ENCODE results near the gene MRPL11. TPM values are rescaled to one million over a fixed set of nuclear protein-coding genes. Genes with fewer than 3 reads are reported as not detected.
A peak's percentile ranks its signal among the peaks of the same experiment; 100 is the strongest.

The MRPL11 gene
- total and polyA plus RNA-seq, 10 of the 15 experiments (the other 5 are each of a cell fraction or from before 2014, with no cell fraction given): 43.5 to 248 (median 109) TPM

- TF ChIP-seq YBX1 (IDR thresholded peaks at IDR 0.05) (no peak), PAX5 (IDR thresholded peaks at IDR 0.05; ENCODE audit: borderline replicate concordance, low read depth, low read length) (no peak), ZNF274 (IDR thresholded peaks at IDR 0.05; ENCODE audit: insufficient read depth, insufficient read length) (no peak), E2F8 (IDR thresholded peaks at IDR 0.05; ENCODE audit: low read depth, partially characterized antibody) (no peak), ZNF687 (IDR thresholded peaks at IDR 0.05) (no peak), IRF4 (IDR thresholded peaks at IDR 0.05; ENCODE audit: low read depth, low read length) (no peak), PKNOX1 (IDR thresholded peaks at IDR 0.05) (no peak), SUPT20H (IDR thresholded peaks at IDR 0.05; ENCODE audit: borderline replicate concordance, control insufficient read depth, low read depth, low read length) (no peak), REST (IDR thresholded peaks at IDR 0.05; ENCODE audit: low read depth, low read length) (no peak), CHD1 (IDR thresholded peaks at IDR 0.05; ENCODE audit: low read depth, low read length) (no peak), ASH2L (IDR thresholded peaks at IDR 0.05; ENCODE audit: borderline replicate concordance, low read depth) (no peak), BMI1 (IDR thresholded peaks at IDR 0.05; ENCODE audit: borderline replicate concordance) (peak; percentile 72), ETV6 (conservative IDR thresholded peaks at IDR 0.05 in 1 of 2, IDR thresholded peaks at IDR 0.05 in 1 of 2; ENCODE audit: borderline replicate concordance in 1 of 2, low read depth in 1 of 2) (no peak), ZBED1 (IDR thresholded peaks at IDR 0.05; ENCODE audit: borderline replicate concordance) (no peak), SRF (IDR thresholded peaks at IDR 0.05; ENCODE audit: low read depth in 2 of 2, low read length in 2 of 2) (peak in 1 of 2 experiments; percentile 92; a peak in 2 of 4 replicates), SPI1 (IDR thresholded peaks at IDR 0.05; ENCODE audit: borderline replicate concordance, insufficient read depth, low read depth, low read length) (no peak), KAT2A (conservative IDR thresholded peaks at IDR 0.05; ENCODE audit: control insufficient read depth, low read depth, low read length) (no peak), RAD51 (IDR thresholded peaks at IDR 0.05) (no peak)
Measured at GRCh38 chr11:66408488-66409214, 30.0 kb downstream of the MRPL11 start (continued).

Measured in GM12878 (cell line).